Right ventricle myocardium superior (tissue), 1 donor: ENCODE data around the gene DDX54. TPM values are rescaled to one million over a fixed set of nuclear protein-coding genes. Genes with fewer than 3 reads are reported as not detected.
"Not testable (repeated sequence)": the region's sequence is repeated elsewhere in the genome, so short reads cannot be mapped to it uniquely, and the experiment has no call there.

Source experiments
- ATAC-seq: fragments of 200-7000 bp; cut with Tn5 transposase; one replicate; pipeline ENCODE4 v1.9.1; 2020; ENCODE audit warnings: mild to moderate bottlenecking; ENCODE audit not compliant: poor library complexity
- DNase-seq: peaks from one replicate; pipeline ENCODE4 v3.0.0-alpha.2; 2020
- intact Hi-C: fragments of 100-400 bp; cut with DNase I; formaldehyde crosslinking; loops from one replicate; pipeline ENCODE4 v1.11.2; 2022
- total RNA-seq: library from RNA; stranded (reverse); fragmentation: NEBNext Ultra II Directional; extraction: Animal tissue kit (Norgen Biotek cat#: 25700); gene quantifications from one replicate; pipeline ENCODE4 v1.2.1, GENCODE V29; 2021
- donor health status: DM: no; HTN: yes; CAD: no; lungs with severe emphysema.

DDX54 gene
- total RNA-seq, 1 donor from 2014 or later: 33.6 TPM

GRCh38 chr12:113152835-113153814 is 32.2 kb downstream of the DDX54 start:
- DNase-seq (peak; percentile 83), ATAC-seq (peak; percentile 93)
- intact Hi-C loops: loop anchor here (5.0 kb wide), 1 partner anchor 106 kb away; no protein-coding TSS in a partner anchor

GRCh38 chr12:113152196-113152834 is 33.0 kb downstream of the DDX54 start:
- intact Hi-C loops: loop anchor here (5.0 kb wide), 1 partner anchor 105 kb away; no protein-coding TSS in a partner anchor
- no peak for ATAC-seq
- DNase-seq: no peak

GRCh38 chr12:113151655-113152054 is 33.6 kb downstream of the DDX54 start:
- intact Hi-C loops: loop anchor here (5.0 kb wide), 1 partner anchor 104 kb away; no protein-coding TSS in a partner anchor
- ATAC-seq (no peak), DNase-seq (no peak)

DNA sequence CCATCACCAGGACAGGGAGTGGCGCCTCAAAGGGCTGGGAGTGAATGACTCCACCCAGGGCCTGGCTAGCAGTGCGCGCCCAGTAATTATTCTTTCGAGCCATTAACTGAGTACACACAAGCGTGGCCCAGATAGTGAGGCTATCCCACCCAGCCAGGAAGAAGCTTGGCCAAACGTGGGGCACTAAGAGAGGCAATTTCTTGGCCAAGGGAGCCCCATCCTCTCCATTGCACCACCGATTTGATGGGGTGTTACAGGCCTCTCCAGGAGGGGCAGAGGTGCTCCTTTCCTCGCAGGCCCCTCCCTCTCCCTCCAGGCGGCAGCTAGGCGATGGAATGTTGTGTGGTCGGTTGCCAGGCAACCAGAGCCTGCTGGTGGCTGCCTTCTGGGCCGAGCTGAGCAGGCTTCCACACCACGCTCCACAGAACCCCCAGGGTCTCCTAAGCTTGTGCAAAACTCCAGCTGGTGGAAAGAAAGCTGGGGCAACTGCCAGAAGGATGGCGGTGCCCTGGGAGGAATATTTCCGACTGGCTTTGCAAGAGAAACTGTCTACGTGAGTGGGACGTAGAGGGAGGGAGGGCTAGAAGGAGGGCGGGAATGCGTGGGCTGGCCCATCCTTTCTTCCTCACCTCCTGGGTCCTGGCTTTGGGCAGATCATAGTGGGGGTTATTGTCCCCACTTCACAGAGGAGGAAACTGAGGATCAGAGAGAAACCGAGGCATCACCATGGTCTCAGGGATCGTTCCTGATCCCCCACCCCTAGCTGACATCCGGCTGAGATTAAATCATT is 35.7 kb downstream of the DDX54 start, which contains the start of gene CFAP73:
CFAP73 (plus strand) TSS at position 364 of the 790 bp plus-strand sequence; CDS start at position 498, 134 bp downstream.
- DNase-seq: peak; percentile 82
- intact Hi-C loops: loop anchor here (5.0 kb wide), 1 partner anchor 102 kb away; no protein-coding TSS in a partner anchor
- peak; percentile 81 for ATAC-seq

DNA sequence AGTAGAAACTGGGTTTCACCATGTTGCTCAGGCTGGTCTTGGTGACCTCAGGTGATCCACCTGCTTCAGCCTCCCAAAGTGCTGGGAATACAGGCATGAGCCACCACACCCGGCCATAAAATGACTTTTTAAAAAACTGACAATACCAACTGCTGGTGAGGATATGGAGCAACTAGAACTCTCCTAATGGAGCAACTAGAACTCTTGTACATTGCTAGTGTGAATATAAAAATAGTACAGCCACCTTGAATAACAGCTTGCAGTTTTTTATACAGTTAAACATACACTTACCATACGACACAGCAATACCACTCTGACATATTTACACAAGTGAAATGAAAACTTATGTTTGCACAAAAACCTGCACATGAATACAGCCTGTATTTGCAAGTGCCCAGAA is 38.3 kb downstream of the DDX54 start:
- DNase-seq: no peak
- no peak for ATAC-seq
- intact Hi-C loops: no loop called here

DNA sequence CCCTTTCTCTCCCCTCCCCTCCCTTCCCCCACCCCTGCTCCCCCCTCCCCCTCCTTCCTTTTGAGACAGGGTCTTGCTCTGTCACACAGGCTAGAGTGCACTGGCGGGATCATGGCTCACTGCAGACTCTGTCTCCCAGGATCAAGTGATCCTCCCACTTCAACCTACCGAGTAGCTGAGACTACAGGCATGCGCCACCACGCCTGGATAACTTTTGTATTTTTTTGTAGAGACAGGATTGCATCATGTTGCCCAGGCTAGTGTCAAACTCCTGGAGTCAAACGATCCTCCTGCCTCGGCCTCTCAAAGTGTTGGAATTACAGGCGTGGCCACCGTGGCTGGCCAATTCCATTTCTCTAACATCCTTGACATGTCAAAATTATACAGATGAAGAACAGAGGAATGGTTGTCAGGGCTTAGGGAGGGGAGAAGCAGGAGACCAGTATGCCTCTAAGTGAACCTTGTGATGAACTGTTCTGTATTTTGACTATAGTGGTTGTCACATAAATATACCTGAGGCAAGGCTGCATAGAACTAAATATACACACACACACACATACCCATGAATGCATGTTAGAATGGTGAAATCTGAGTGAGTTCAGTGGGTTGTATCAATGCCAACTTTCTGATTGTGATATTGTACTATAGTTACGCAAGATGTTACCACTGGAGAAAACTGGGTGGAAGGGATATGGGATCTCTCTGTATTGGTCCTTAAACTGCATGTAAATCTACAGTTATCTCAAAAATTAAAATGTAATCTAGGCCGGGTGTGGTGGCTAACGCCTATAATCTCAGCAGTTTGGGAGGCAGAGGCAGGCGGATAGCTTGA is 39.3 kb downstream of the DDX54 start:
- intact Hi-C loops: no loop called here
- ATAC-seq (no peak), DNase-seq (peak; percentile 10)

- intact Hi-C loops: no loop called here
- ATAC-seq: no peak
- DNase-seq: no peak
Observed at GRCh38 chr12:113144806-113145205, 40.5 kb downstream of the DDX54 start.

GRCh38 chr12:113143959-113144358 is 41.3 kb downstream of the DDX54 start:
- intact Hi-C loops: no loop called here
- ATAC-seq (no peak), DNase-seq (peak; percentile 6)

DNA sequence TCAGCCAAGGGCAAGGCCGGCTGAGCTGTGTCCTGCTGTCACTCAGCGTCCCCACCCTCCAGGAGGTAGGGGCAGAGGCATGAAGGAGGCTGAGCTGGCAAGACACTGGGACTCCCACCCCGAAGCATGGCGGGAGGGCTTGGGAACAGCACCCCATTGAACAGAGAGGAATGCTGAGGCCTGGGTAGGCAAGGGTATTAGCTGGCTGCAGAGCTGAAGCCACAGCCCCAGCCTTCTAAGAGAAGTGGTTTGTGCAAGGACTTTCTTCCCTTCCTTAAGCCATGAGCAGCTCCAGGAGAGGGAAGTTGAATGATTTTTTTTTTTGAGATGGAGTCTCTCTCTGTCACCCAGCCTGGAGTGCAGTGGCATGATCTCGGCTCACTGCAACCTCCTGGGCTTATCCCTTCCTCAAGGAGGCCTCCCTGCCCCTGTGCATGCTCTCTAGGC is 42.4 kb downstream of the DDX54 start:
- DNase-seq (no peak), ATAC-seq (peak; percentile 59)
- intact Hi-C loops: no loop called here

DNA sequence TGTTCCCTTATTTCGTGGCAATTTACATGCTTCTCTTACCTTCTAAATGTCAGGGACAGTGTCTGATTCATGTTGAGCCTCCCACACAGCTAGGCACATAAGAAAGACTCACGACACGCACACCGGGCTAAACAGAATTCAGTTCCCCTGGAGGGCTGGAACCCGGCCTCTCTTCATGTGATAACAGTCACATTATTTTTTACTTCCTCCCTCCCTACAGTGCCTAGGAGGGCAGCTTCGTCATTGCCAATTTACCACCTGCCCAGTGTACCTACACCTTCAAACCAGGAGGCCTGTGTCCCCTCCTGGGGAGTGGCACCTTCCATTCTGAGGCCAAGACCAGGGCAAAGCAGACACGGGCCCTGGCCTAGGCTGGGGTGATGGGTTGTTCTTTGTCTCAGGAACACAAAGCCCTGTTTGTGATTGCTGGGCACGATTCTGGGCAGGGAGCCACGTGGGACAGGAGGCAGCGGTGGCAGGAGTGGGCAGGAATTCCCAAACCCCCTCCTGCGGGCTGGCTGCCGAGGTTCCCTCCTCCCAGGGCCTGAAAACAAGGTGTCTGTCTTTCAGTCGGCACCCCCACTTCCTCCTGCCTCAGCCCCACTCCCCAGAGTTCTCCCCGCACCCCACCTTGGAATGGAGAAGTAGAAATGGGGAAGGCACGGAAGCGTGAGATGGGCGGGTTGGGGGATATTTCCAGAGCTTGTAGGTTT is 42.9 kb downstream of the DDX54 start:
- peak; percentile 57 for DNase-seq
- ATAC-seq: peak; percentile 83
- intact Hi-C loops: no loop called here

GRCh38 chr12:113141716-113142115 is 43.6 kb downstream of the DDX54 start:
- intact Hi-C loops, ATAC-seq: not testable (repeated sequence)
- peak; percentile 9 for DNase-seq

DNA sequence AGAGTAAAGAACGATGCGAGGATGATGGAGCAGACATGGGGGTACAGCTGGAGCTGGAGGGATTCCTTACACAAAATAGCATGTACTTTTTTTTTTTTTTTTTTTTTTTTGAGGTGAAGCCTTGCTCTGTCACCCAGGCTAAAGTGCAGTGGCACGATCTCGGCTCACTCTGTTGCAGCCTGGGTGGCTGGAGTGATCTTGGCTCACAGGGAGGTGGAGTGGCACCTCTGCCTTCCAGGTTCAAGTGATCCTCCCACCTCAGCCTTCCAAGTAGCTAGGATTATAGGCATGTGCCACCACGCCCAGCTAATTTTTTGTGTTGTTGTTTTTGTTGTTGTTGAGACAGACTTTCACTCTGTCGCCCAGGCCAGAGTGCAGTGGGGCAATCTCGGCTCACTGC is 44.6 kb downstream of the DDX54 start:
- no peak for ATAC-seq
- peak; percentile 17 for DNase-seq
- intact Hi-C loops: no loop called here

DNA sequence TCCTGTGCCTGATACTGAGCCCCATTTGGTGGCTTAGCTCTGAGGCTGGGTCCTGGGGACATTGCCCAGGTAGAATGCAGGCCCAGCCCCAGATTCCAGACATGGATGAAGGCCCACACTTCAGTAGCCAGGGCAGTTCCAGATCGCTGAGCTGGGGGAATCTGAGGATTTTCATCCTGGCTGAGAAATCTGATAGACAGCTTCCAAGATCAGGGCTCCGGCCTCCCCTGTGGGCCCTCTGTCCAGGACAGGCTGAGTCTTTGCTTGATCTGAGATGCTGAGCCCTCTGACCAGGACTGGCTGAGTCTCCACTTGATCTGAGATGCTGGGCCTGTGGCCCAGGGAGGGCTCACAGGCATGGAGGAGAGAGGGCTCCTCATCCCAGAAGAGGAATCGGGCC is 46.5 kb downstream of the DDX54 start:
- DNase-seq: peak; percentile 39
- ATAC-seq: no peak
- intact Hi-C loops: no loop called here

DNA sequence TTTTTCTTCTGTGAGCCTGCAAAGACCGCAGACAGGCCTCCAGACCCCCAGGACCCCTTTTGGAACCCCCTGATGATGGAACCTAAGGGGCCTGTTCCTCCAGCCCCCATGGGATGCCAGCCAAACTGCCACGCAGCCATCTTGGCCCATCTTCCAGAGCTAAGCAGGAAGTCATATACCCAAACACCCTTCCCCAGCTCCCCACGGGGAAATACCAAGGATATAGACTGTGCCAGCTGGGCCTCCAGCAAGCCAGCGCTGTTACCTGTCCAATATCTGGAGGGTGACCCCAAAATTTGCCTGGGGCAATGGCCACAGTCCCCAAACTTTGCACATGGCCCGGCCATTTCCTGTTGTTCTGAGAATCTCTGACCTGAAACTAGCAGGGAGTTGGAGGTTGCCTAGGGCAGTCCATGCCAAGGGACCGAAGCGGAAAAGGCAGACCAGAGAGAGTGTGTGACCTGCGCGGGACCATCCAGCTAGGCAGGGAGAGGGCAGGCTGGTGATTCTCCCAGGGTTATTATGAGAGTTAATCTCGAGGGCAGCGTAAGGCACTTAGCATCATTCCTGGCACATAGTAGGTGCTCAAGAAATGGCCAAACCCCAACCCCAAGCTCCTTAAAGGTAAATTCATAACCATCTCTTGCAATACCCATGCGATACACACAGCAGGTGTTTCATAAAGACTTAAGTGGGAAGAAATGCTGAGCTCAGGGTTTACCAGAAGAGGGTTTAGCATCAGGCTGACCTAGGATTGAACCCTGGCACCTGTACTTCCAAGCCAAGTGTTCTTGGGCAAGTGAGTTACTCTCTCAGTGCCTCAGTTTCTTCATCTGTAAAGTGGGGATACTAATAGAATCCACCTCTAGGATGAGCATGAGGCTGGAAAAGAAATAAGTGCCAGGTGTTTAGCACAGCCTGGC is 47.2 kb downstream of the DDX54 start:
- ATAC-seq (no peak), DNase-seq (peak; percentile 8)
- intact Hi-C loops: no loop called here

DNA sequence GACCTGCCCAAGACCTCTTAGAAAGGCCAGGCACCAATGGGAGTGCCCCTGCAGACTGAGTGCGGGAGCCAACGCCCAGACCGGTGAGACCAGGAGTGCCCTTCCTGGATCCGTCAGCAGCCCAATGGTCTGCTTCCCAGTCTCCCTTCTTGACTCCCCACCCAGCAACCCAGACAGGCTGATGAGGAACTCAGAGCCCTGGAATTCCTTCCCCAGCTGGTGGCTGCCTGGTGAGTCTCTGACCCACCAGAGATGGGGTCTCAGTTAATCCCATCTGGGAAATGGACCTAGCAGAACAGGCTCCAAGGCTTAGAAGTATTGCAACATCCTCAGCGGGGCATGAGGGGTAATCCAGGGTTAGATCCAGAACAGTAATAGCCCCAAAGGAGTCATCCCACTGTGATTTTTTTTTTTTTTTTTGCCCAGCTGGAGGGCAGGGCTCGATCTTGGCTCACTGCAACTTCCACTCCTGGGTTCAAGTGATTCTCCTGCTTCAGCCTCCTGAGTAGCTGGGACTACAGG is 48.2 kb downstream of the DDX54 start:
- DNase-seq: peak; percentile 37
- intact Hi-C loops: no loop called here
- ATAC-seq: no peak
